NOMO-1 treated with DMSO at 0.1 percent for 48 hours (cell line): ENCODE data around the gene PDCD2L.
A peak's percentile ranks its signal among the peaks of the same experiment; 100 is the strongest.
"Not testable (repeated sequence)": the region's sequence is repeated elsewhere in the genome, so short reads cannot be mapped to it uniquely, and the experiment has no call there.

Experiments
- DNase-seq: peaks from one replicate; lab custom pipeline; 2025; ENCODE audit not compliant: unreplicated experiment; lab: John Stamatoyannopoulos, UW

Gene PDCD2L

DNA sequence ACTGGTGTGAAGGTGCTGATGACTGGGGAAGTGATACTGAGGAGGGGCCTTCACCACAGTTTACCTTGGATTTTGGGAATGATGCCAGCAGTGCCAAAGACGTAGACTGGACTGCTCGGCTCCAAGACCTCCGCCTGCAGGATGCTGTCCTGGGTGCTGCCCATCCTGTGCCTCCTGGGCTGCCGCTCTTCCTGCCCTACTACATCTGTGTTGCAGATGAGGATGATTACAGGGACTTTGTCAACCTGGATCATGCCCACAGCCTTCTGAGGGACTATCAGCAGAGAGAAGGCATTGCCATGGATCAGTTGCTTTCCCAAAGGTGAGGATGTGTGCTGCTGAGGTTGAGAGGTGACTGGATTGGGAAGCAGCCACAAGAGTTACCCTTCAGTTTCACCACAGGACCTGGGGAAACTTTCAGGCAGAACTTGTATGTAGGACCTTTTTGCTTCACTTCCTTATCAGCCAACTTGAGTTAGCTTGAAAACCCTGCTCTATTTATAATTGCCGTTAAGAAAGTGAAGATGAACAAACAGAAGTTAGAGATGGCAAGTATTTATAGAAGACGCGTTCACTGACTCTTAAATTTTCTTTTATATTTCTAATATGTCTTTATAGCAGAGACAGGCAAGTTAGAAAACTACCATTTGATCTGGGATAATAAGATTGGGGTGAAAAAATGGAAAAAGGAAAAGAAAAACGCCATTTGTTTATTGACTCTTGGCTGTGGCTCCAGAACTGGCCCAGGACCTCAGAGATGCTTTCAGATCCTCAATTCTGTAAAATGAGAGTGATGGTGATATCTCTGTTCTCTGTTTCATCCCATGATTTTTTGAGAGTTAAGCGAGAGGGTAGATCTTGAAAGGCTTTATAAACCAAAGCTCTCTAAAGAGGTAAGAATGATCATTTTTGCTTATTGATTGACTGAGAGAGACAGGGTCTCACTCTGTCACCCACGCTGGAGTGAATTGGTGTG is 5.3 kb downstream of the PDCD2L start:
- no peak for DNase-seq

DNA sequence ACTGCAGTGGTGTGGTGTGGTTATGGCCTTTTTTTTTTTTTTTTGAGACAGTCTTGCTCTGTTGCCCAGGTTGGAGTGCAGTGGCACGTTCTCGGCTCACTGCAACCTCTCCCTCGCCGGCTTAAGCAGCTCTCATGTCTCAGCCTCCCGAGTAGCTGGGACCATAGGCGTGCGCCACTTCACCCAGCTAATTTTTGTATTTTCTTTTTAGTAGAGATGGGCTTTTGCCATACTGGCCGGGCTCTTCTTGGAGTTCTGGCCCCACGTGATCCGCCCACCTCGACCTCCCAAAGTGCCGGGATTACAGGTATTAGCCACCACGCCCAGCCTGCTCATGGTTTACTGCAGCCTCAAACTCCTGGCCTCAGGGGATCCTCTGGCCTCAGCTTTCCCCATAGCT is 7.0 kb downstream of the PDCD2L start:
- DNase-seq = no peak

DNA sequence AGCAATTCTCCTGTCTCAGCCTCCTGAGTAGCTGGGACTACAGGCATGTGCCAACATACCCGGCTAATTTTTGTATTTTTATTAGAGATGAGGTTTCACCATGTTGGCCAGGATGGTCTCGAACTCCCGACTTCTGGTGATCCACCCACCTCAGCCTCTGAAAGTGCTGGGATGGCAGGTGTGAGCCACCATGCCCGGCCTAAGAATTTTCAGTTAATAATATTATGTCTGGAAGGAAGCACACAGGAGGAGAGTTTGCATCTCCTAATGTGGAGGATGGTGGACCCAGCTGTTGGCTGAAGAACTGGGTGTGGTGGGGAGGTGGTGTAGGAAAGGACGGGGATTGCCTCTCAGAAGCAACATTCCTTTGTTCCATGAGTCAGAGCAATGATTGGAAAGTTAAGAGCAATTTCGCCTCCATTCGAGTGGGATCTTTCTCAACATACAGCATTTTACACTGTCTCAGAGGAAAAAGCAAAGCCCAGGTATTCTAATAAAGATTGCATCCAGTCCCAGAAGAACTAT is 11.9 kb downstream of the PDCD2L start:
- no peak for DNase-seq

DNA sequence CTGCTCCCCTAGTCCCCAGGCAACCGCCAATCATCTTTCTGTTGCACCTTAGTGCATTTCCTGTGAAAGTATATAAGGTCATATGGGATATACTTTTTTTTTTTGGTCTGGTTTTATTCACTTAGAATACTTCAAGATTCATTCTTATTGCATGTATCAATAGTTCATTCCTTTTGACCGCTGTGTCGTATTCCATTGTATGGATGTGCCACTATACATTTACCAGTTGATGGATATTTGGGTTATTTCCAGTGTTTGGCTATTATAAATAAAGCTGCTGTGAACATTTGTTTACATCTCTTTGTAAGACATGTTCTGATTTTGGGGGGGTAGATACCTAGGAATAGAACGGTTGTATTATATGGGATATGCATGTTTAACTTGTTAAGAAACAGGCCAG is 14.1 kb downstream of the PDCD2L start:
- DNase-seq = no peak

DNA sequence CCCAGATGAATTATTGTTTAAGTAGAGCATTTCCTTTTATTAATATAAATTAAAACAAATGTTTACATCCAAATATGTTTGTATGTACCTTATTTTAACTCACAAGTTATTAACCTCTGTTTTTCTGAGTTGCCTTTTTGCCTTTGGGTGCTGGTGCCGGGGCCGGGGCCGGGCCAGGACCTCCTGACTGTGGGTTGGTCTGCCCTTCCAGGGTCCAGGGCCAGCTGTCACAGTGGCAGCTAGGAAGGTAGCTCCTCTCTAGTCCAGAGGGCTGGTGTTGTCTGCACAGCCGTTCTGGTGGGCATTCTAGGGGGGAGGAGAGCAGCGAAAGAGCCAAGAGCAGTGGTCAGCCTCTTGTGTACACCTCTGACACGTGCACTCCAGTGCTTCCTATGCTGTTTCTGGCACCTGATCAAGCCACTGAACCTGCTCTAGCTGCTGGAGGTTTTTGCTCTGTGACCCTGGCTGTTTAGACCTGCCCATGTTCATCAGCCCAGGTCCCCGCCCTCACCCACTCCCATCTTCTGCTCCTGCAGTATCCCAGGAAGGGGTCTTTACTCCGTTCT is 22.0 kb downstream of the PDCD2L start:
- no peak for DNase-seq

DNA sequence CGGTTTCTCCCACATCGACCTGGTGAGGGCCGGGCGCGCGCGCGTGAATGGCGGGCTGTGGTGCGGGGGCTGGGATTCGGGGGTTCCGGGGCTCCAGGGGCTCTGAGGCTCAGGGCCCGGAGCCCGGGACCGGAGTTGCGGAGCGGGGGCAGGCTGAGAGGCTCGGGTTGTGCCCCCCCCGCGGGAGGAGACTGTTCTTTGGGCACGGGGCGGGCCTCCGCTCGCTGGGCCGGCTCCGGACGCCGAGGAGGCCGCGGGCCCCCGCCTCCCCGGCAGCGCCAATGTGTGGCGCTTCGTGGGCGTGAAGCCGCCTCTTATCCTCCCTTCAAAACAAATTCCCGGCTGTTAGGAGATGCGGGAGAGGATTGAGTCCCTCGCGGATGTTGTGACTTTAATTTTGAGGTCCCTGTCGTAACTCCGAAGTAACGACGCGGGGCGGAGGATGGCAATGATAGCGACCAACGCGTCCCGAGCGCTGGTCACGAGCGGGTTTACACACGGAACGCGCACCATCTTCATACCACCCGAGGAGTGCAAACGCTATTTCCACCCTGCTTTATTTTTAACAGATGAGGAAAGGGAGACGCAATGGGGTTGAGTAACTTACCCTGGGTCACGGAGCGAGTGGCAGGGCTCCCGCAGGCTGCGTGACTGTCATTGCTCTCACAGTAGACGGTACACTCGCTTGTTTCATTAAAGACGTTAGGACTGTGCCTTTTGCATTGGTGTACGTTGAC is 24.5 kb downstream of the PDCD2L start:
- DNase-seq = peak; percentile 7

DNA sequence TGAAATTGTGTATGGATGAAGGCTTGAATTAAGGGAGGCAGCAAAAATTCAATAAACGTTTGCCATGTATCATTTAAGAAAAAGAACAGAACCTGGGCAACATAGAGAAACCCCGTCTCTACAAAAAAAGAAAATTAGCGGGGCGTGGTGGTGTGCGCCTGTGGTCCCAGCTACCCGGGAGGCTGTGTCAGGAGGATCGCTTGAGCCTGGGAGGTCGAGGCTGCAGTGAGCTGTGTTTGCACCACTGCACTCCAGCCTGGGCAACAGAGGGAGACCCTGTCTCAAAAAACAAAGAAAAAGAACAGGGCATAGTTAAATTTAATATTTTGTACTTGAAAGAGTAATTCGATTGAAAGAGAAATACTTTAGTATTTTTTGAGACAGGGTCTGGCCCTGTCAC is 25.4 kb downstream of the PDCD2L start:
- no peak for DNase-seq

DNA sequence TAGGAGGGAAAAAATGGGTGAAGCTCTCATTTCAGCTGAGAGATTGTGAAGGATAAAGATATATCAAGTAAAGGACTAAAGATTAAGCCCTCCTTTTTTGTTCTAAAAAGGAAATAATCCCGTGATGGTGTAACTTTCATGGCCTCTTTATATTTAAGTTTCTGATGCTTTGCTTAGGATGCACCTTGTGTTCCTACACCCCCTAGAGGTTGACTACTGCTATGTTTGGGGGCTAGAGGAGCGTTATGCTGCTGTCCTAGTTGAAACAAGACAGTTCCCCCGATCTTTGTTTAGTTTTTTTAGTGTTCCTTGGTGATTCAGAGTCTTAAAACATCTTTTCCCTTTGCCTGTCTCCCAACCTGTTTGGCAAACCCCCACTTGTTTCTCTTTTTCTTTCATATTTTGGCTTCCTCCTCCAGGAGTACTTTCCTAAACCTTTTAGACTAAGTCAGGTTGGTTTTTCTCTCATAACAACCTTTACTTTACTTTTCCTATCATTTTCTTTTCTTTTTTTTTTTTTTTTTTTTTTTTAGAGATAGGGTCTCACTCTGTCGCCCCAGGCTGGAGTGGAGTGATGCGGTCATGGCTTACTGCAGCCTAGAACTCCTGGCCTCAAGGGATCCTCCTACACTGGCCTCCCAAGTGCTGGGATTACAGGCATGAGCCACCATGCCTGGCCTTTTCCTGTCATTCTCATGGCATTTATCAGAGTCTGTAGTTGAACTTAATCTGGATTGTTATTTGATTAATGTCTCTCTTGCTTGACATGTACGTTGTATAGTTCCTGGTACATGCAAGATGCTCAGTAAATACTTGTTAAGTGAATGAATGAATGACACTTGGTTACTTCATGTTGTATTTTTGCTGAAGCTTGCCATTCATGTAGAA is 26.8 kb downstream of the PDCD2L start:
- peak; percentile 65 for DNase-seq

DNA sequence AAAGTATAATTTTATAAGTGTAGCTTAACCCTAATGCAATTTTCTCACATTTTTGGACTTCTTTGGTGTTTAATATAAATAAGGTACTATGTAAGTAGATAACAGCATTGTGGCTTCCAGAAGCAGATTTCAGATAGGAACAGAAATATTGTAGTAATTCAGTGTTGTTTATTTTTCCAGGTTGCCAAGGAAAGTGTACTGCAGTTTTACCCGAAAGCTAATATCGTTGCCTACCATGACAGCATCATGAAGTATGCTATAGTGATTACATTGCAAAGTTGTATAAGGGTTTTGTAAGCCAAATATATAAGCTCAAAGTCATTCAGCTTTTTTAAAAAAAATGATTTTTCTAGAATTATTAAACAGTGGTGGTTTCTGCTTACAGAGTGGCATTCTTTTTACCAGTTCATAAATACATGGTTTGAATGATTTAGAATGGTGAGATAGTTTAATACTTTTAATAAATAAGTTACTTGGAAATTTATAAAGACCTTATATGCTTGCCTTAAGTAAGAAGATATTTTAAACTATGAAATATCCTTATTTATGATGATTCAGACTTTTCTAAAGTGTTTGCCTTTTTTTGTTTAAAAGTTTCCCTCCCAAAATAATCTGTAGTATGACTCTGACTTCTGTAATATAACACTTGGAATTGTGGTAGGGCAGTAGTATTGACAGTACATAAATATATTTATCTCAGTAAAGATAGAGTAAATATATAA is 27.6 kb downstream of the PDCD2L start:
- DNase-seq = no peak

DNA sequence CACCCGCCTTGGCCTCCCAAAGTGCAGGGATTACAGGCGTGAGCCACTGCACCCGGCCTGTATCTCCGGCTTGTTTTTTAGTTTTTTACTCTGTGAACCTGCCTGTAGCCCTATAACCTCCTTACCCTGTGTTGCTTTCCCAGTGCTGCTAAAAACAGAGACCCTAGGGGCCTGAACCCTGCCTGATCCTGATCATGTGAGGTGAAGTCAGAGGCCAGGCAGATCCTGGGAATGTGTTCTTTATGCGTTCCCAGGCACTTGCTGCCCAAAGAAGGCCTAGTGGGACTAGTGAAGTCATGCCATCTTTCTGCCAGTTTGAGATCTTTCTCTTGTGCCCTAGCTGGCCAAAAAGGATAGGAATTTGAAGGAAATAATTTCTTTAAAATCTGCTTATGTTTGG is 28.6 kb downstream of the PDCD2L start:
- DNase-seq = no peak

DNA sequence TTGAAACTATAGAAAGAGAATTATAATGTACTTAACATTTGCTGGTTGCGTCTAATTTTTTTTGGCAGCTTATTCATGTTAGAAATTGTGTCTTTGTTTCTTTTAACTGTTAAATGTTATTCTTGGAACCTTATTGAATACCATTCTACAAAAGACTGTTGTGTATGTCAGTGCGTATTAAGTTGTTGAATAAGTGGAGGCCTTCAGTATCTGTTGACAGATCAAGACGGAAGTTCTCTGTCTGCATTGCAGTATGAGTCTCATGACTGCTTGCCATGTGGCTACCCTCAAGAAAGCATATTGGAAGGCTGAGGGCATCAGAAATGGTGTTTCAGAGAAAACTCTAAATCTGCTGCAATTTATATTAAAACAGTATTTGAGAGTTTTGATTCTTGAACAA is 32.5 kb downstream of the PDCD2L start:
- no peak for DNase-seq

DNA sequence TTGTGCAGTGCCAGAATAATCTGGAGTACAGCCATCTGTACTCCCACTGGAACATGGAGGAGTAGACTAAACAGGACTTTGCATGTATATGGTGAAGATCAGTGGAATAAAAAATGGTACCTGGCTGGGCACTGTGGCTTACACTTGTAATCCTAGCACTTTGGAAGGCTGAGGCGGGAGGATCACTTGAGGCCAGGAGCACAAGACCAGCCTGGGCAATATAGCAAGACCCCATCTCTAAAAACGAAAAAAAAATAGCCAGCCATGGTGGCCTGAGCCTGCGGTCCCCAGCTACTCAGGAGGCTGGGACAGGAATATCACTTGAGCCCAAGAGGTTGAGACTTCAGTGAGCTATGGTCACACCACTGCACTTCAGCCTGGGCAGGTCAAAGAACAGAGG is 44.0 kb downstream of the PDCD2L start:
- no peak for DNase-seq

DNA sequence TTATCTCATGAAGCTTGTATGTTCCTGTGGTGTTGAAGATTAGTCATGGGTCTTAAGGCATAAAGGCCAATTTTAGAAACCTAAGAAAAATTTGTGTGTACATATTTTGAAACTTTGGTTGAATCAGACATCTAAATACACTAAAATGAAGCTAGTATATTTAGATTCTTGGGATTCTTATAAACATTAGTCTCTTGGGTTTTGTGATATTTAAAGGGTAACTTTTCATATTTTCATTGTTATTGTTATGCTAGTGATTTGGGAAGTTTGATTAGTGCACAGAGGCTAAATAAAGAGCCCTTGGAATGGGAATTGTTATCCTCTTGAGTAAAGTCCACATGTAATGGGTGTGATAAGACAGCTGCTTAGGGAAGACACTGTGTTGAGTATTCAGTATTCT is 48.5 kb downstream of the PDCD2L start:
- no peak for DNase-seq

DNA sequence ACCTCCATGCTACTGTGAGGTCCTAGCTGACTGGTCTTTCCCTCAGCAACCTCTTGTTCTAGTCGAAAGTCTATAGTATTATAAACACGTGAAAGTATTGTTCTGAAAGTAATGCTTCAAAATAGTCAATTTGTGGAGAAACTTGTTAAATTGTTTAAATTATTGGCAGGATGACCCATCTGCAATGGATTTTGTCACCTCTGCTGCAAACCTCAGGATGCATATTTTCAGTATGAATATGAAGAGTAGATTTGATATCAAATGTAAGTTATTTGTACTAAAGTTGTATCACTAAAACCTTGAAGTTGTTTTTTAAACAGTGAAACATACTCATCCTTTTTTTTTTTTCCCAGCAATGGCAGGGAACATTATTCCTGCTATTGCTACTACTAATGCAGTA is 49.9 kb downstream of the PDCD2L start:
- no peak for DNase-seq

DNA sequence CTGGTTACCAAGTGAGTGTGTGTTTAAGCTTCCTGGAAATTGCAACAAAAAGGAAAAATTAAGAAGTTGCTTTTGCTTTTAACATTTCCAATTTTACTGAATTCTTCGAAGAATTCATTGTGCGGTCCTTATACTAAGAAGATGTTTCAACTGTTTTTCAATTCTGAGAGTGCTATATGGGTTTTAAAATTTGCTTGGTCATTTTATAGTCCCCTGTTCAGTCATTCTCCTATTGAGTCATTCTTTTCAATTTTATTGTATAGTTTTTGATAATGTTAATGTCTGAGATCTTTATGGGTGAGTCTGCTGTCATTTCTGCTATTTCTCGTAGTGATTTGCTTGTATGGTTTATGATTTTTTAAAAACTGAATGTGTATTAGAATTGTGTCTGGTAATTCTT is 50.5 kb downstream of the PDCD2L start:
- no peak for DNase-seq

DNA sequence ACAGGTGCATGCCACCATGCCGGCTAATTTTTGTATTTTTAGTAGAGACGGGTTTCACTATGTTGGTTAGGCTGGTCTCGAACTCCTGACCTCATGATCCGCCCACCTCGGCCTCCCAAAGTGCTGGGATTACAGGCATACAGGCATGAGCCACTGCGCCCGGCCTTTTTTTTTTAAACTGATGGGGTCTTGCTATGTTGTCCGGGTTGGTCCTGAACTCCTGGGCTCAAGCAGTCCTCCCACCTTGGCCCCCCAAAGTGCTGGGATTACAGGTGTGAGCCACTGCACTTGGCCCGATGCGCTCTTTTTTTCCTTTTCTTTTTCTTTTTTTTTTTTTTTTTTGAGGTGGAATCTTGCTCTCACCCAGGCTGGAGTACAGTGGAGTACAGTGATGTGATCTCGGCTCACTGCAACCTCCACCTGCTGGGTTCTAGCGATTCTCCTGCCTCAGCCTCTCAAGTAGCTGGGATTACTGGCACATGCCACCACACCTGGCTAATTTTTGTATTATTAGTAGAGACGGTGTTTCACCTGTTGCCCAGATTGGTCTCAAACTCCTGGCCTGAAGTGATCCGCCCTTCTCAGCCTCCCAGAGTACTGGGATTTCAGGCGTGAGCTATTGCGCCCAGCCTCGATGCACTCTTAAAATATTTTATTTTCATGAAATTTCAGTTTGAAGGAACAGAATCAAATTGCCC is 51.7 kb downstream of the PDCD2L start:
- not testable (repeated sequence) for DNase-seq

DNA sequence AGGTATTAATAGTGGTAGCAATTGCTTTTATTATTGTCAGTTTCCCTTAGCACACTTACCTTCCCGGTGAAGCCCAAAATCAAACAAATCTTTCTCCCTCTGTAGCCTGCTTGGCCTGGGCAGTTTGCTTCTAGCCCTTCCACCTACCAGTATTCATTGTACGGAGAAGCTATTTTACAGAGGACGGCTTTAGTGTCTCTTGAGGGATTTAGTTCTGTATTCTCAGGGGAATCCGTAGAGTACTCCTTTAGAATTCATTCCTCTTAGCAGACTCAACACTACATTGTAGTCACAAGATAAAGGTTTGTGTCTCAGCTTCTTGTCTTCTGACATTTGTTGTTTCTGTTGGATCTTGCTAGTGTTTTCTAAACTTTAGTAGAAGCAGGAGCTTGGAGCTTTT is 53.2 kb downstream of the PDCD2L start:
- no peak for DNase-seq

DNA sequence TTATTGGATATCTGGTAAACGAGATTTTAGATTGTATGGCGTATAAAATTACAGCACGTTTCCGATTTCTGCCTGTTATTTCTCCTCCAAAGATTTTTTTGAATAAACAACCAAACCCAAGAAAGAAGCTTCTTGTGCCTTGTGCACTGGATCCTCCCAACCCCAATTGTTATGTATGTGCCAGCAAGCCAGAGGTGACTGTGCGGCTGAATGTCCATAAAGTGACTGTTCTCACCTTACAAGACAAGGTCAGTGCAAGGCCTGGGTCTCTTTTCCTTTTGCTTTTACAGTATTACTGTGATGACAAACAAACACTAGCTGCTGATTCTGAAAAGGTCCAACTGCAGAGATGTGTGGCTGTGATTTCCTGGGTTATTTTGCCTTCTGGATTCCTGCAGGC is 54.5 kb downstream of the PDCD2L start:
- no peak for DNase-seq

DNA sequence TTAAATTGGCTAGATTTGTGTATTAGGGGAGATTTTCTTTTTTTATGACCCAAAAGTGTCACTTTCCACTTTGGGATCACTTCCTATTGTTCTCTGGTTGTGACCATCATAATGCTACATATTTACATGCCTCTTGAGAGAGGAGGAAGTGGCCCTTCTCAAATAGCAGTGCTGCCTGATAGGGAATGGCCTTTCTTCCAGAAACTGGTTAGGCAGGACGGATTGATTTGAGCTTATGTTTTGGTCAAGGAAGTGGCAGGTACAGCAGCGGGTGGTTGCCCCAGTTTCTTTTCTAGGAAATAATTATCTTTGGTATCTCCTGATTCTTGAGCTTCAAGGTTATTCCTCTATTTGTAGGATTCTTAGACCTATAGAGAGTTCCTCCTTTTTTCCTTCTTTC is 55.4 kb downstream of the PDCD2L start:
- no peak for DNase-seq
